ENCODE data around the gene TKT.

The TKT gene

DNA sequence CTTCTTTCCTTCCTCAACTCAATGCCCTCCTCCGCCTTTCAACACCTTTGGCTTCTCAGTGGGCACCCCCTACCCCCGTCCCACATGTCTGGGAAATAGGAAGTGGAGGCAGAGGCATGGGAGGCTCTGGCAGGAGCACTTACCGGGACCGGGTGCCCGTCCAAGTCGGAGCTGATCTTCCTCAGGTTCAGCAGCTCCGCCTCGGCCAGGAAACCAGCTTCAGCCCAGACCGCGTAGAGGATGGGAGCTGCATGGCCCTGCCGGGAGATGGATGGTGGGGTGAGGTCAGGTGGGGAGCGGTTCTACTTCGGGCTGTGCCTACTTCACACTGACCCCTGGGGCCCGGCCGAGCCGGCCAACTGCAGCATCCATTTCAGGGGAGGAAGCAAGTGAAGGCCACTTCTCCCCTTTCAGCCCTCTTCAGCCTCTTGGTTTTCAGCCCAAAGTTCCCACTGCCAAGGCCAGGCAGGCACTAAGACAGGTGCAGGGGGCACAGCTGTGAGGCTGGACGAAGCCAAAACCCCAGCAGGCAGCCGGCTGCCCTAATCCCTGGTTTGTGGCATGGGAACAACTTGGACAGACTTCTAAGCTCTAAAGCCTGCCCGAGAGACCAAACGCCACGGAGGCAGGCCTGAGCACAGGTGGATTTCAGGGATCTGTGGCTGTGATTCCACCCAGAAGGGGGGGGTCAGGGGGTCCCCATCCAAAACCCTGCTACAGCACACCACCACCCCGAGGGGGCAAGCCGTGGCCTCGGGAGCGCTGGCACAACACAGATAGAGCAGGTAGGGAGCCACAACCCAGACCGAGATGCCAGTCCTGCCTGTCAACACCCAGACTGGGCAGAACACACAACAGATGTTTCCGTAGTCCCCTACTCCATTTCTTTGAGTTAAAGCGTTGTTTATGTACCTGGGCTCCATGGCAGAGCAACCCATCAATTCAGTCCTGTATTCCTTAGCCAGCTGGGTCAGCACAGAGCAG is 14.5 kb downstream of the TKT start:
- no peak for DNase-seq (ENCODE audit: low read depth in 1 of 2, low spot score in 1 of 2)

DNA sequence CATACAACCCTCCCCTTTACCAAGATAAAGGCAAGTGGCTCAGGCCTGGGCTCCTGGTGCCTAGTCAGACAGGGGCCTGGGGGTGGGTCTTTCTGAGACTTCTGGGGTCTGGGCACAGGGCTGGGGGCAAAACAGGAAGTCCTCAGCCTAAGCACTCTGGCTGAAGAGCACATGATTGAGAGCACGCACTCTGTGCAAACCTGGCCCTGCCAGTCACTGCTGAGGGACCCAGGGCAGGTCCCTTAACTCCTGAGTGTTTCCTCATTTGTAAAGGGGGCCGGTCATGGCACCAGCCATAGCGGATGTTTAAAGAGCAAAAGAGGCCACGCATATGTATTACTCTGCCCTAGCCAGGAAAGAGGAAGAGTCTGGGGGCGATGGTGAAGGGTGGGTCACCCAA is 16.0 kb downstream of the TKT start:
- no peak for DNase-seq (ENCODE audit: low read depth in 1 of 2, low spot score in 1 of 2)

DNA sequence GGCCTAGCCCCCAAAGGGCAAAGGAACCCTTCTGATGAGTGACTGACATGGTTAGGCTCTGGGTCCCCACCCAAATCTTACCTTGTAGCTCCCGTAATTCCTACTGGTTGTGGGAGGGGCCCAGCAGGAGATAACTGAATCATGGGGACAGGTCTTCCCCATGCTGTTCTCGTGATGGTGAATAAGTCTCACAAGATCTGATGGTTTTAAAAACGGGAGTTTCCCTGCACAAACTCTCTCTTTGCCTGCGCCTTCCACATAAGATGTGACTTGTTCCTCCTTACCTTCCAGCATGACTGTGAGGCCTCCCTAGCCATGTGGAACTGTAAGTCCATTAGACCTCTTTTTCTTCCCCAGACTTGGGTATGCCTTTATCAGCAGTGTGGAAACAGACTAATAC is 16.9 kb downstream of the TKT start:
- DNase-seq (ENCODE audit: low read depth in 1 of 2, low spot score in 1 of 2): no peak

DNA sequence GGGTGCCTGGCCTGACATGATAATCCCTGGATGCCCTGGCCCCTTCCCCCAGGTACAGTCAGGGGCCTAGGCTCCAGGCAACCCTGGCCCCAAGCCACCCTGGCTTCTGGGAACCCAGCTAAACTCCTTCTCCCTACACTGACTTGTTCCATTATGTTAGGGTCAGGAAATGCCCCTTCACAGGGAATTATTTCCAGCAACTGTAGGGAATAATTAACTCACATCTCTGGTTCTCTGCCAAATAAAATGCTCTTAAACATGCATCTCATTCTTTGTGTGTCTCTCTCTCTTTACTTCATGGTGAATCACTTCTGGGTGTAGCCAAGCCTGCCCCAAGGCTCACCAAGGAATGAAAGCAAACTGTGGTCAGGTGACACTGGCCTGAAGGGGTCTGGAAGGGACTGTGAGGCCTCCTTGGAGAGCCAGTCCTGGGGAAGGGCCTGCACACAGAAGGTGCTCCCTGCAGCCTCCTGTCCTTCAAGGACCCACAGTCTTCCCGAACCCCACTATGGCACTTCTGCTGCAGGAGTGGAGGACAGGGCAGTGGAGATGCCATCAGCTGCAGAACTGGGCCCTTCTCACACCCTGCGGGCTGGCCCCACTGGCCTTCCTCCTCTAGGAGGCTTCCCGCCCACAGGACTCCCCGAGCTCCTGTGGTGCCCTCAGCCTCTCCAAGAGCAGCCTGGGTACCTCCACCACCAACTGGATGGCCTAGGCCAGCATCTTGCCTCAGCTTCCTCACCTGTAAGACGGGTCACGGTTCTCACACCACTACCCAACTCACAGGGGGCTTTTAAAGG is 17.6 kb downstream of the TKT start:
- DNase-seq (ENCODE audit: low read depth in 1 of 2, low spot score in 1 of 2): no peak

DNA sequence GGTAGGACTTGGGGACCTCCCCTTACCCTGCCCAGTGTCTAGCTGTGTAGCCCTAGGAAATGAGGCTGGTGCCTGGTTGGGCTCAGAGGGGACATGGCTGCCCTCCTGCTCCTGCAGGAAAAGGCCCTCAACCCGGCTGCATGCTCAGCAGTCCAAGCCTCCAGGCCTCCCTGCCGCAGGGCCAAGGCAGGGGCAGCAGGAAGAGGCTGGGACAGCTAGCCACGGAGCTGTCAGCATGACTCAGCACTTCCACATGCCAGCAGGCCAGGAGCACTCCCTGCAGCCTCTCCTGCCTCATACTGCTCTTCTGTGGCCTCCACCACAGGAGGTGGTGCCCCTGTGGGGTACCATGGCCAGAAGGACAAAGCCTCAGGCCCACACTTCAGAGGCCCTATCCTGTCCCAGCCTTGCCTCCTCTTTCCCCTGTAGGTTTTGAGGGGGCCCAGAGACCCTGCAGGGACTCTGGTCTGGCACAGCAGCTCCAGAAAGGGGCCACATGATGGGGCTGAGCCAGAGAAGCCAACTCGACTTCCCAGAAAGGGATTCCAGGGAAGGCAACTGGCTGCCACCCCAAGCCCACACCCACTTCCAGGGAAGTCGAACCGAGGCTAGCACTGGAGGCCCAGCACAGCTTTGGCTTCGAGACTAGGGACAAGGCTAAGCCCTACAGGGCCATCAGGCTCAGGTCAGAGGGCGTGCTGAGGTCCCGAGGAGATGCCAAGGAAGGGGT is 19.5 kb downstream of the TKT start:
- DNase-seq (ENCODE audit: low read depth in 1 of 2, low spot score in 1 of 2): no peak

DNA sequence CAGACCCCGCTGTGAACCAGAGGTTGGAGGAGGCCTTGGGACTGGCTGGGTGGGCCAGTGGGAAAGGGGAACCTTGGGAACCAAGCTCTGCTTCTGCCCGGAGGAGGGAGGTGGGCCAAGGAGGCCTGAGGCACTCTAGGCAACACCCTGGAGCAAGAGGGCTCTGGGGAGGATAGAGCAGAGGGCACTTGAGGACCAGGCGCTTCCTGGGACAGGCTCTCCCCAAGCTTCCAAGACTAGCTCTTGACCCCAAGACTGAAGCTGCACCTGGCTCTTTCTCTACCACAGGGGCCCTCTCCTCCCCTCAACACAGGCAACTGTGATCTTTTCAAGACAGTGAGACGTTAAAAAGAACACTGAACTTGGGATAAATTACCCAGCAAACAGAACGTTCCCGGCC is 20.3 kb downstream of the TKT start:
- no peak for DNase-seq (ENCODE audit: low read depth in 1 of 2, low spot score in 1 of 2)

DNA sequence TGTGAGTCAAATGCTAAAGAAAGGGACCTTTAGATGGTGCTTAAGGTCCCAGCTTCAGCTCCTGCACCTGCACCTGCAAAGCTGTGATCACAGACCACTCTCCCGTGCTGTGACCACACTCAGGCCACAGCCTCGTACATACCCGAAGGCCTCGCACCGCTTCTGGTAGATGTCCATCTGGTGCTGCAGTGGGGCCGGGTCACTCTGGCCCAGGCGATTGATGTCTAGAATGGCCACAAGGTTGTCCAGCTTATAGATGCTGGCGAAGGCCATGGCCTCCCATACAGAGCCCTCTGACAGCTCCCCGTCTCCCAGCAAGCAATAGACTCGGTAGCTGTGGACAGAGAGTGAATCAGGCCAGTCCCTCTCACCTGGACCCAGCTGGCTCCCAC is 21.0 kb downstream of the TKT start:
- no peak for DNase-seq (ENCODE audit: low read depth in 1 of 2, low spot score in 1 of 2)

DNA sequence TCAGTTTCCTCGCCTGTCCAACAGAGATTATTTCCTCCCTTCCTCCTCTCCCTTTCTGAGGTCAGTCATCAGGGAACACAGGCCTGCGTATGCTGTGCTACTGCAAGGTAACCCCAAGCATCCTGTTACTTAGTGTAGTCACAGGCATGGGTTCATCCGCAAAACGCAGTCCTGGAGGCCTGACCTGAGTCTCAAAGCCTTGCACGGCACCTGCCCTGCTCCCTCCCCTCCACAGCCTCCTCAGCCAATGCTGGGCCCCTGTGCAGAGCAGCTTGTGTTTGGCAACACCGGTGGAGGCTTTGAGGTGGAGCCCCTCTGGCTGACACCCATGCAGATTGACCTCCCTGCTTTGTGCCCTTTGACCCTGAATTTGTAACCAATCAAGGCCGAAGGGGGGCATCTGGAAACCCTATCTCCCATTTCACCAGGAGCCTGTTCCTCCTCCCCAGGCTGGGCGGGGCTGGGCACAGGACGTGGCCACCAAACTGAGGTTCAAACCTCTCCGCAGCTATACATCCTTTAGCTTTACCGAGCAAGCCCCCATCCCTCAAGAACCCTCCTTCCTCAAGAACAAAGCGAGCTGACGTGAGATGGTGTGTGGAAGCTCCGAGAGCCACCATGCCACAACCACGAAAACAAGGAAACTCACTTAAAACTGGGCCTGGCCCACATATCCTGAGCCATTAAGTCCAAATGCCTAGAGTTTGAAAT is 21.5 kb downstream of the TKT start:
- no peak for DNase-seq (ENCODE audit: low read depth in 1 of 2, low spot score in 1 of 2)

DNA sequence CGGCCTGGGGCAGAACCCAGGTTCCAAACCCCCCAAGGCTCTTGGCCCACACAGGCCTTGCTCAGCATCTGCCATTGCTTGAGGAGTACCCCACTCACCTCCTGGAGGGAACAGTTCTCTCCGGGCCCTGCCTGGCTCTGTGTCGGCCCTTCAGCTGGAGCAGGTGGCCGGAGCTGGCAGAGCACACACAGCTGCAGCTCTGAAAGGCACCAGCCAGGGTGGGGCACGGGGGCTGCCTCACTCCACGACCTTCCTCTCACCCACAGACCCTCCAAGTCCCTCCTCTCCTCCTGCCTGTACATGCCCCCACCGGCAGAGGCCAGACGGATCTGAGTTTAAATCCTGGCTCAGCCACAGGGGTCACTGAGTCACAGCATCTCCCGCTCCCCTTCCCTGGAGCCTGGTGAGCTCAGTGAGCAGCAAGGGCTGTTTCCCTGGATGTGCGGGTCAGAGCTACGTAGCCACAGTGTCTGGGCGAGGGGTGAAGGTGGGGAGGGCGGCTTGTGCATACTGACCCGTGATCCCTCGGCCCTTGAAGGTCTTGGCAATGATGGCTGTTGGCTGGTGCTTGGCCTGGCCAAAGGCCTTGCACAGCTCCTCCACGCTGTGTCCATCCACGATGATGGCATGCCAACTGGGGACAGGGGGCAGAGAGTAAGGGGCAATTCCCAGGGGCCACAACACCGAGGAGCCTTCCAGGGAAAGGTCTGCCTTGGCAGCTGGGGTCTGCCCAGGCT is 23.0 kb downstream of the TKT start:
- no peak for DNase-seq (ENCODE audit: low read depth in 1 of 2, low spot score in 1 of 2)

DNA sequence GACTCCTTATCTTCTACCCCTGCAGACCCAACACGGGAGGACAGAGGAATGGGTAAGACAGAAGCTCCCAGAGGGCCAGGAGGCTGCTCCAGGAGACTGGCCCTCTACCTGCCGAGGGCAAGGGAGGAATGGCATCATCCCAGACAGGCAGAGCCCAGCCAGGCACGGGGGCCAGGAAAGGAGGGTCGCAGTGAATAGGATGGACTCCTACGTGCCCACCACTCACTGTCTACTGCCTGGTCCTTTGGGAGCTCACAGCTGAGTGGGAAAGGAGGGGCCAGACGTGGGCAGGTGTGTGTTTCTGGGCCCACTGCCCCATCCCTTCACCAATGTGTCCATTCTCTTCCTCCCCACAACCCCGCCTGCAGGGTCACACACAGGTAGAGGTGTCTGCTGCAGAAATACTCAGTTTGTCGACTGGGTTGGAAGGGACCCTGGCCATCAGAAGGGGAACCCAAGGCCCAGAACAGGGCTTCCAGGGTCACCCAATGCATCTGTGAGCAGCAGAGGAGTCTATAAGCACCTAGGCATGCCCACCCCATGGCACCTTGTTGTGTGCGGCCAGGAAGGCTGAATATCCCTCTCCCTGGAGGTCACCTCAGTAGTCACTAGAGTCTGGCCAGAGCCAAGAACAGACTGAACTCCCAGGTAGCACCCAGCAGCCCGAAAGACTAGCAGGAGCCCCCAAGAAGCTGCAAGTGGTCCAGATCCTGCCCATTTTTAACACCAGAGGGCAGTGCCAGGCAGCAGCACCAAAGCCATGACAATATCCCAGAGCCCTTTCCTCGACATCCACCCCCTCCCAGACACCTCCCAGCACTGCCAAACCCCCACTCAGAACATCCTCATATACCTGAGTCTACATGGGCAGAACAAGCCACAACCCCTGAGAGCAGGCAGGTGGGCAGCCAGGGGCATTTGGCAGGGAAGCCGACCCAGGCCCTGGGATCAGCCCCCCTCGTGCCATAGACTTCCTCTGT is 24.0 kb downstream of the TKT start:
- DNase-seq (ENCODE audit: low read depth in 1 of 2, low spot score in 1 of 2): no peak

DNA sequence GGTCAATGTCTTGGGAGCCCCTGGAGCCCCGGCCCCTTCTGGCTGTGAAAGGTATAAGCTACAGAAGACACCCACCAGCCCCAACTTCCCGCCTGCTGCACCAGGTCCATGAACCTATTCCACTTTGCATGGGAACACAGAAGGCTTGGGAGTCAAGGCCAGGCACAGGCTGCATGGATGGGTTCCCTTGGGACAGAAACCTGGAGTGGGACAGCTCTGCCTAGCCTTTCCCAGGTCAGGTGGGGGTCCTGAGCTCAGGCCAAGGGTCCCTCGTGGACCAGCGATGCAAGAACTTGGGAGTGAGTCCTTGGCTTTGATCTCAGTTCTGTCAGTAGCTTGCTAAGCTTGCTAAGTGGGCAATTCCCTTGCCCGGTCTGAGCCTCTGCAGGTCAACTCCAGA is 25.0 kb downstream of the TKT start:
- DNase-seq (ENCODE audit: low read depth in 1 of 2, low spot score in 1 of 2): no peak

DNA sequence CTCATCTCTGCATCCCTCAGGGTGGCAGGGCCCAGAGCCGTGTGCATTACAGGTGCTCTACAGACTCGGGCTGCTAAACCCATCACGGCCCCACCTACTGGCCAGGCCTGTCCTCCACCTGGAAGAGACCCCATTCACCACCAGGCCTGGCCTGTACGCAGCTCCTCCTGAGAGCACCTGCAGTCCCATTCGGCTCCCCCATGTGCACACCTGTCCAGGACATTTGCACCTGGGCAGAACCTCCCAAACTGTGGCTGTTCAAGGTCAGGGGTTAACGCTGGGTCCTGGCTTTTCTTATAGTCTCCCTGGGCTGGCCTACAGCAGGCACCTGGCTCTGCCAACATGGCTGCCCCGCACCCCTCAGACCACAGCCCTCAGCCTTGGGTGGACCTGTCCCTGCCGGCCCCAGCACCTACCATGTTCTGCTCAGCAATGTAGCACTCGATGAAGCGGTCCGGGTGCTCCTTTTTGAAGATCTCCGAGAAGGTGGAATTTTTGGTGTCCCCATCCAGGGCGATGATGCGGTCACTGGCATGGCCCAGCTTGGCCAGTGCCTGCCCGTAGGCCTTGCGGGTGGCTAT is 25.7 kb downstream of the TKT start:
- DNase-seq (ENCODE audit: low read depth in 1 of 2, low spot score in 1 of 2): no peak

DNA sequence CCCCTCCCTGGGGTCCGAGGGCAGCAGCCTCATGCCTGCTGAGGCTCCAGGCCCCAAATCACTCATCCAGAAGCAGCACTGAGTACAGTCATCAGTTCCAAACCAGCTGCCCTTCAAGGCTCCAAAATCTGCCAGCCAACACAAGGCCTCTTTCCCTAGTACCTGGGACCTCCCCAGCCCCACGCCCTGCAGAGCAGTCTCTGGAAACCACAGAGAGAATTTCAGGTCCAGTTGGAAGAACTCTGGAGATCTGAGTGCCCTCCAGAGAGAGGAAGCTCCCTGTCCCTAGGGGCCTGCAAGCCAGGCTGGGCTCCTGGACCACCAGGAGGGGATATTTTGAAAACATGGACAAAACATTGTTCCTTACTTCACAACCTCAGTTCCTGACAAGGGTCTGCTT is 26.2 kb downstream of the TKT start:
- no peak for DNase-seq (ENCODE audit: low read depth in 1 of 2, low spot score in 1 of 2)

DNA sequence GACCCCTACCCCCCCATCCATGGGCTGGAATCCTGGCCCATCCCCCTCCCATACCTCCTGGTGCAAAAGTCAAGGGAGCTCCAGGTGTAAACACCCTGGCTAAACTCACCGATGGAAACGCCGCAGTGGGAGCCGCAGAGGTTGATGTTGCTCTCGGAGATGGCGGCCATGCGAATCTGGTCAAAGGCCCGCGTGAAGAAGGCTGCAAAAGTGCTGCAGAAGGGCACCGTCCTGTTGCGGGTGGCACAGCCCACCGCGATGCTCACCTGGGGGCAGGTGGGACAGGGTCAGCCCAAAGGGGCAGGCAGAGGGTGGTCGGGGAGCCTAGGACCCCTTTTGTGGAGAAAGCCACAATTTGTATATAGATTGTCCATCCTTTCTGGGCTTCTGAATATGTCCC is 26.7 kb downstream of the TKT start:
- no peak for DNase-seq (ENCODE audit: low read depth in 1 of 2, low spot score in 1 of 2)

DNA sequence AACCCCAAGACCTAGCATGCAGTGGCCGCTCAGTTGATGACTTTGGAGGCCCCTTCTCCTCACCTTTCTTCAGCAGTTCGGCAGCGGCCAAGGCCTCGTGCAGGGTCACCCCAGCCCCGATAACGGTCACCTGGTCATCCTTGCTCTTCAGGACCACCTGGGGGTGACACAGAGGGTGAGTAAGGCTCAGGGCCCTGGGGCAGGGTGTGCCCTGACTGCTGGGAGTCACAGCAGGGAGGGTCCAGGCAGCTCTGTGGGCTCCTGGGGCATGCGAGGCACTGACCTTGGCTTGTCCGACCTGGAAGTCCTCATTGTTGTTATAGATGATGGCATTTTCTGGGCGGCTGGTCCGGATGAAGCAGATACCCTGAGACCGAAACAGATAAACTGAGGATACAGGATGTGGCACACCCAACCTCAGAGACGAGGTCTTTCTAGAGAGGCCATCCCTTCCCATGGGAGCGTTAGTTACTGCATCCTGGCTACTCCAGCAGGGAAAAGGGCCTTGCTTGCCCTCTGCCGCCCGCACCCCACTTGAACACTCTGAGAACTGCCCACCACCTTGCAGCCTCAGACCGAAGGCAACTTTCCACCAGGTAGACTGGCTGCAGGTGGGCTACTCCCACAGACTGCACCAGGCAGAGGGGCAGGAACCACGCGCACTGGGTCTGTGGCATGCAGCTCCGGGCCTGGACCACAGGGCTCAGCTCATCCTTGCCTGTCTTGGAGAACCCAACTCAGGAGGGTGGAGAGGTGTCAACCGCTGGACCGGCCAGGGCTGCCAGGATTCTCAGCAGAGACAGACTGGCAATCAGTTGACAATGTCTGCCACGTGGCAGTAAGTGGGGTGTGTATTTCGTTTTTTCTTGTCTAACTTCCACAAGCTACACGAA is 27.6 kb downstream of the TKT start:
- no peak for DNase-seq (ENCODE audit: low read depth in 1 of 2, low spot score in 1 of 2)

DNA sequence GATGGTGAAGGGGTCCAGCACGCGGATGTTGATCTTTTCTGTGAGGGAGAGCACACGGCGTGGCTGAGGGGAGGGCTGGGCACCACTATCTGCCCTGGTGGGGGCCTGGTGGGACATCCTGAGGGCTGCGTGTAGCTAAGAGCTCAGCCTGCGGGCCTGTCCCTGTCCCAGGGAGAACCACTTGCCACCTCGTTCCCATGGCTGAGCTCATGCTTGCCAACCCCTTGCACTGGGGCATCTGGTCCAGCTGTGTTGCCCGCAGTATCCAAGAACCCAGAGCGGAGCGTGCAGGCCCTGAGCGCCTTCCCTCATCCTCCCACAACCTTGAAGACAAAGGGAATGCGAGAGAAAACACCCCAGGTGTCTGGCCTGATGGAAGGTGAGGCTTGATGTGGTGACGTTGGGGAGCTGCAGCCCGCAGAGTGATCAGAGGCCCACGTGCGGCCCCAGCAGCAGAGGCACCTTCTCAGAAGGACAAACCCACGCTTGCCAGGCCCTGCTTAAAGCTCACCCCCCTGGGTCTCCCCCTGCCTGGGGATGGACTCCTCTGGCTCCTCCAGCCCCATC is 28.9 kb downstream of the TKT start:
- DNase-seq (ENCODE audit: low read depth in 1 of 2, low spot score in 1 of 2): no peak

DNA sequence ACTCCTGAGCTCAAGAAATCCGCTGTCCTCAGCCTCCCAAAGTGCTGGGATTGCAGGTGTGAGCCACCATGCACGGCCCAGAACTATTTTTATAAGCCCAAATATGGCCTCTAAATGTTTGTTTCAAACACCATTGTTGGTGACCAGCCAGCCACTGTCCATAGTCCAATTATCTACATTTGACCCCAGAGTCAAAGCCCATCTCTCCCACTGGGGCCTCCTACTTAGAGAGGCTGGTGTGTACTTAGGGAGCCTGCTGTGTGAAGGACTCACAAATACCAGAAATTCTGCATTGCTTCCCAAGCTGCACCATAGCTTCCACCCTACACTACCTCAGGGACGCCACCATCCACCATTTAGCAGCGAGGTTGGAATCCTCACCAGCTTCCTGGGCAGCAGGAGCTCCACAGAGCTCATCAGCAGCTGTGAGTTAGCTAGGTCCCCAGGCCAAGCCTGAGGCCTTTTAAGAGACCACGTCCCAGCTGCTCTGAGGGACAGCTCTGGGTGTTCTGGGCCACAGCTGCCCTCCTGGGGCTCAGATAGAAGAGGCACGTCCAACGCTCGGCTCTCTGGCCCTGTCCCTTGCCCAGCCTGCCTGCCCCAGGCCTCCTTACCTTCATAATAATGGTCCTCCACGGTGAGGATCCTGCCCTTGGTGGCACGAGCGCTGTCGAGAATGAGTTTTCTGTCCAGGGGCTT is 29.5 kb downstream of the TKT start:
- DNase-seq (ENCODE audit: low read depth in 1 of 2, low spot score in 1 of 2): no peak

Measured in stimulated activated CD4-positive, alpha-beta T cell treated with anti-CD3 and anti-CD28 coated beads, Interleukin-15, amount 100 ng/mL, for 1 hour (primary cell).